Spleen (tissue), 7 donors: ENCODE measurements around the gene PPP2R2B.
A peak's percentile ranks its signal among the peaks of the same experiment; 100 is the strongest.

Source experiments
- POLR2A ChIP-seq, 3 donors: fragments of 450-650 bp; IDR thresholded peaks; one replicate each; pipeline ENCODE4 v1.5.1; 2017; ENCODE audit warnings: antibody characterized with exemption in 3 of 3, mild to moderate bottlenecking in 1 of 3
- POLR2AphosphoS5 ChIP-seq, 3 donors: sonication (generic); formaldehyde crosslinking; IDR thresholded peaks; one replicate each; pipeline ENCODE4 v1.5.1; 2017; ENCODE audit warnings: antibody characterized with exemption in 3 of 3
- TF ChIP-seq, protein P1 (sequence below), 11 experiments: fragments of 200-600 bp in 7 of 11; fragments of 450-650 bp in 4 of 11; sonication (generic) in 4 of 11; IDR thresholded peaks in 8 of 11; conservative IDR thresholded peaks in 3 of 11; 1 replicate in 7 of 11; 2 replicates in 4 of 11; pipeline versions ENCODE4 v1.4.0 to v1.8.0; 2016 to 2021; ENCODE audit warnings: antibody characterized with exemption in 11 of 11, inconsistent platforms in 4 of 11, mild to moderate bottlenecking in 1 of 11
- donor health status: DM: no; HTN: no; CAD: no; lungs with moderate emphysema.
- donor health status: DM: no; HTN: no; CAD: no.
- donor health status: DM: no; HTN: no; CAD: no.

DNA sequence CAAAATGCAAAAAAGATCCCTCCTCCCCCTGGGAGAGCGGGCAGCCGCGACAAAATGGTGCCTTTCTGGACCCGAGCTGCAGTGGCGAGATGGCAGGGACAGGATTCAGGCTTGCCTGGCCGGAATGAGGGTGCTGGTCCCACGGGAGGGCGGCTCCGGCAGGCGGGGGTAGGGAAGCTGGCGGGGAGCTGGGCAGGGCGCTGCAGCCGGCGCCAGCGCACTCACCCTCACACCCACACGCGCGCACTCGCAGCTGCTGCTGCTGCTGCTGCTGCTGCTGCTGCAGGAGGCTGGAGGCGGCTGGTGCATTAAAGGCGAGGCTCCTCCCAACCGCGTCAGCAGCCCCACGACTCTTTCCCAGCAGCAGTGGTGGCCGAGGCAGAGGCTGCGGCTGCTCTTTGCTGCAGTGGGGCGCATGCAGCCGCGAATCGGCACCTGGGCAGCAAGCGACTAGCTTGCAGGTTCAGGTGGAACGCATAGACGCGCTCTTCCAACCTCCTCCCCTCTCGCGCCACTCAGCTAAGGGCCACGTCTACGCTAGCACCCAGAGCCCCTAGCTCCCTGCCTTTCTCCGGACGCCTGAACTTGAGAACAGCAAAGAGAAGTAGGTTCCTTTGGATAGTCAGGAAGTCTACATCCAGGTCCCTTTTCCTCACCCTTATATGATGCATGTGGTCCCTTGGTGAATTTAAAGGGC is at the start of gene PPP2R2B:
- TF ChIP-seq POLR2A (IDR thresholded peaks at IDR 0.05) (no peak), POLR2AphosphoS5 (IDR thresholded peaks at IDR 0.05) (peak; percentile 49 to 67 (median 54))
- TF ChIP-seq, protein P1, sequence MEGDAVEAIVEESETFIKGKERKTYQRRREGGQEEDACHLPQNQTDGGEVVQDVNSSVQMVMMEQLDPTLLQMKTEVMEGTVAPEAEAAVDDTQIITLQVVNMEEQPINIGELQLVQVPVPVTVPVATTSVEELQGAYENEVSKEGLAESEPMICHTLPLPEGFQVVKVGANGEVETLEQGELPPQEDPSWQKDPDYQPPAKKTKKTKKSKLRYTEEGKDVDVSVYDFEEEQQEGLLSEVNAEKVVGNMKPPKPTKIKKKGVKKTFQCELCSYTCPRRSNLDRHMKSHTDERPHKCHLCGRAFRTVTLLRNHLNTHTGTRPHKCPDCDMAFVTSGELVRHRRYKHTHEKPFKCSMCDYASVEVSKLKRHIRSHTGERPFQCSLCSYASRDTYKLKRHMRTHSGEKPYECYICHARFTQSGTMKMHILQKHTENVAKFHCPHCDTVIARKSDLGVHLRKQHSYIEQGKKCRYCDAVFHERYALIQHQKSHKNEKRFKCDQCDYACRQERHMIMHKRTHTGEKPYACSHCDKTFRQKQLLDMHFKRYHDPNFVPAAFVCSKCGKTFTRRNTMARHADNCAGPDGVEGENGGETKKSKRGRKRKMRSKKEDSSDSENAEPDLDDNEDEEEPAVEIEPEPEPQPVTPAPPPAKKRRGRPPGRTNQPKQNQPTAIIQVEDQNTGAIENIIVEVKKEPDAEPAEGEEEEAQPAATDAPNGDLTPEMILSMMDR (IDR thresholded peaks at IDR 0.05 in 8 of 11, conservative IDR thresholded peaks at IDR 0.05 in 3 of 11) = no peak
